ENCODE results near the gene CHAF1B.
"Not testable (repeated sequence)": the region's sequence is repeated elsewhere in the genome, so short reads cannot be mapped to it uniquely, and the experiment has no call there.

CHAF1B gene

DNA sequence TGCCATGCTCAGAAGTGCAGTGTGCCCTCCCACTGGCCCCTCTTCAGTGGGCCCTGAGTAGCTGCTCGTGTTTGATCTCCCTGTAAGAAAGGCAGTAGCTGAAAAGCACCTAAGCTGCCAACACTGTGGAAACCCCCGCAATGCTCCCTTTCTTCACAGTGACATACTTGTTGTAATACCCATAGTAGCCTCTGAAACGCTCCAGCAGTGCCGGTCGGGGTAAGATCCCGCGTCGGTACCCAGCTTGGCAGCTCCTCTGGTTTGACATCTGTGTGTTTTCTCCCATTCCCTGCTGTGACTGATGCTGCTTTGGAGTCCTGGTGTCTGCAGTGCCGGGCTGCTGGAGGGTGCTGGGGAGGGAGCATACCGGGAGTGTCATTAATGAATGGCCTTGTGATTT, 3.6 kb downstream of the CHAF1B start:
- DNase-seq: no peak

- not testable (repeated sequence) for DNase-seq
Measured at GRCh38 chr21:36391649-36392048, 6.5 kb downstream of the CHAF1B start.

- no peak for DNase-seq
Measured at GRCh38 chr21:36395353-36396111, 10.3 kb downstream of the CHAF1B start.

GRCh38 chr21:36396325-36396724, 11.1 kb downstream of the CHAF1B start:
- DNase-seq: no peak

DNA sequence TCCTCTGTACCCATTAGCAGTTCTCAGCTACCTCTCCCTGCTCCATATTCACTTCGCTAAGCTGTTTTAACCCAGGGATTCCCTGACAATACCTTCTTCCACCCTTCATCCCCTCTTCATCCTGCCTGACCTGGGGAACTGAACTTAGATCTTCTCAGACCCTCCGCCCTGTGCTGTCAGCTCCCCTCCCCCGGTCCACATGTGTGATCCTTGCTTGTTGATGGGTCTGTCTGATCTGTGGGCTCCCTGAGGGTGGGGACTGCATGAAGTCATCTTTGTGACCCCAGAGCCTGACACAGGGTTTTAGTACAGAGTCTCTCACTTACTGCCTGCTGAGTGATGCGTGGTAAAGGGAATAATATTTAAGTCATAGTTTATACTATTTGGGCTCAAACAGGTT, 11.8 kb downstream of the CHAF1B start:
- DNase-seq: no peak

- no peak for DNase-seq
Measured at GRCh38 chr21:36397606-36398005, 12.4 kb downstream of the CHAF1B start.

- DNase-seq: not testable (repeated sequence)
Measured at GRCh38 chr21:36399736-36400135, 14.5 kb downstream of the CHAF1B start.

- no peak for DNase-seq
Measured at GRCh38 chr21:36400719-36401118, 15.5 kb downstream of the CHAF1B start.

GRCh38 chr21:36402339-36402738, 17.1 kb downstream of the CHAF1B start:
- no peak for DNase-seq

- no peak for DNase-seq
Measured at GRCh38 chr21:36403713-36404112, 18.5 kb downstream of the CHAF1B start.

GRCh38 chr21:36408568-36408967, 23.4 kb downstream of the CHAF1B start:
- DNase-seq: no peak

DNA sequence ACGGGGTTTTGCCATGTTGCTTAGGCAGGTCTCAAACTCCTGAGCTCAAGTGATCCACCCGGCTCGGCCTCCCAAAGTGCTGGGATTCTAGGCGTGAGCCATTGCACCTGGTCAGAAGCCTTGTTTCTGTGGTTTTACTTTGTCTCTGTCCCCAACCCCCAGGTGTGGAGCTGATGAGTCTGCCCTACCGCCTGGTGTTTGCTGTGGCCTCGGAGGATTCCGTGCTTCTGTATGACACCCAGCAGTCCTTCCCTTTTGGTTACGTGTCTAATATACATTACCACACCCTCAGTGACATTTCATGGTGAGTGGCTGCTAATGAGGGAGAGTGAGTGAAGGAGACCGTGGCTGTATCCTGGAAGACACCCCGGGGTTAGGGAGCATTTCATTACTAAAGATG, 26.1 kb downstream of the CHAF1B start:
- no peak for DNase-seq

- DNase-seq: no peak
Measured at GRCh38 chr21:36412916-36413315, 27.7 kb downstream of the CHAF1B start.

DNA sequence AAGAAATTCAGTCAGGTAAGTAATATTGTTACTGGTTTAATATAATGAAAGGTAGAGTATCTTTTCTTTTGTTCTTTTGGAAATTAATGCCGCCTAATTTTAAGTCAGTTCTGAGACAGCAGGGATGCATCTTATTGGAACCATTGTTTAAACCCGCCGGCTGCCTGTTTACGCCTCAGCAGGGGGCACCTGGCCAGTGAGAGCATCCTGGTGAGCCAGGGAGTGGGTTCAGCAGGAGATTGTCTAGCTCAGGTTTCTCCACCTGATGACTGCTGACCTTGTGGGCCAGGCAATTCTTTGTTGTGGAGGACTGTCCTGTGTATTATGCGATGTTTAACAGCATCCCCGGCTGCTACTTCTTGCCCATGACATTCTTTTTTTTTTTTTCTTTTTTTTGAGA, 30.2 kb downstream of the CHAF1B start:
- DNase-seq: no peak

- no peak for DNase-seq
Measured at GRCh38 chr21:36419241-36419640, 34.0 kb downstream of the CHAF1B start.

DNA sequence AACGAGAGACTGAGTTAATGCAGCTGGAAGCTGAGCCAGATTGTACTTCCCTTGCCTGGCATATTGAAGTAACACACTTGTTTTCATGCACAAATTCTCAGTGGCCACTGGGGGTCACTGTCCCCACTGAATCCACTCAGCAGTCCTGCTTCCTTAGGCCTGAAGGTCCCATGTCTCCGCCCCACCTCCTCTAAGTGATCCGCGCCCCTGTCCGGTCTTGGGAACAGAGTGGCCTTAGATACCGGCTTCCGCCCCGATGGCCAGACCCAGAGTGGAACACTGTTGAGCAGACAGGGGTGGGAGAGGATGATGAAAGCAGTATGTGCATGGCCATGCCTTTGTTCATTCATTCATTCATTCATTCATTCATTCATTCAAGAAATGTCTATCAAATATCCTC, 34.8 kb downstream of the CHAF1B start:
- DNase-seq: no peak

DNA sequence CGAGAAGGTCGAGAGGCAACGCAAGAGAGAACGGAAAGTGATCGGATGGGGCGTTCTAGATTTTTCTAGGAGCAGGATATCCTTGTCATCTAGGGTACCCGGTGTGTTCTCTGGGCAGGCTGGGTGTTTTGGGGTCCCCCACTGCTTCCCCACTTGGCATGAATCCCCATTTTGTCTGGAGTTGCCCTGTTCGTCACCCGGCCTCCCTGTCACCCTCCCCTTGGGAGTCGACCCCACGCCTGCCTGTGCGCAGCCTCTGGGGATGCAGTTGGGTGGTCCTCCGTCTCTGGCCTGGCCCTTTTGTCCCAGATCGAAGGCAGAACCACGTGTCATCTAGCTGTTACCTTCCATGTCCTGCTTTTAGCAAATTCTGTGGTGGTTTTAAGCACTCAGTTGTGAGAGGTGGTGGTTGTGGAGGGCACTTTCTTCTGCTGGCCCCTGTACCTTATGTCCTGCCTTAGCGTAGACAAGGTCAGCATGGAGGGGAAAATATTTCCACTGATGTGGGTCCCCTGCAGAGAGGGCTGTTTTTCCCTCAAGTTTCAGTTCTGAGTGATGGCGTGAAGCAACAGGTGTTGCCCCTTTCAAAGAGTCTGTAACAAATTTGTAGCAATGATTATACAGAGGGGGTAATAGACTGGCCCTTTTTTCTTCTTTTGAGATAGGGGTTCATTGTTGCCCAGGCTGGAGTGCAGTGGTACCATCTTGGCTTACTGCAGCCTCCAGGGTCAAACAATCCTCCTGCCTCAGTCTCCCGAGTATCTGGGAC, 35.6 kb downstream of the CHAF1B start:
- no peak for DNase-seq

- DNase-seq: no peak
Measured at GRCh38 chr21:36422279-36423098, 37.3 kb downstream of the CHAF1B start.

DNA sequence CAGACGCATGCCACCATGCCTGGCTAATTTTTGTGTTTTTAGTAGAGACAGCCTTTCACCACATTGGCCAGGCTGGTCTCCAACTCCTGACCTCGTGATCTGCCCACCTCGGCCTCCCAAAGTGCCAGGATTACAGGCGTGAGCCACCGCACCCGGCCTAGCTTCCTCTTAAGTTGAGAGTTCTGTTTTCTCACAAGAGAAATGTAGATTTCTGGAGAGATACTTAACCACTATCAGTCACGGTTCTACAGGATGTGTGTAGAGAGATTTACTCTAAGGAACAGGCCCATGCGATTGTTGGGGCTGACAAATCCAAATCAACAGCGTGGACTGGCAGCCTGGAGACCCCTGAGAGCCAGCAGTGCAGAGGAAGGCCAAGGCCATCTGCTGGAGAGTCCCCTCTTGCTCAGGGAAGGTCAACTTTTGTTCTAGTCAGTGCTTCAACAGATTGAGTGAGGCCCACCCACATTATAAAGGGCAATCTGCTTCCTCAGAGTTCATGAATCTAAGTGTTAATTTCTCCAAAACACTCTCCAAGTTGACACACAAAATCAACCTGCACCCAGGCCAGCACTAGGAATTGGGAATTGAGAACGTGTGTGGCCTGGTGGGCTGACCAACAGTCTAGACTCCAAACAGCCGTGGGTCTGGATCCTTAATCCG, 38.7 kb downstream of the CHAF1B start:
- DNase-seq: no peak

DNA sequence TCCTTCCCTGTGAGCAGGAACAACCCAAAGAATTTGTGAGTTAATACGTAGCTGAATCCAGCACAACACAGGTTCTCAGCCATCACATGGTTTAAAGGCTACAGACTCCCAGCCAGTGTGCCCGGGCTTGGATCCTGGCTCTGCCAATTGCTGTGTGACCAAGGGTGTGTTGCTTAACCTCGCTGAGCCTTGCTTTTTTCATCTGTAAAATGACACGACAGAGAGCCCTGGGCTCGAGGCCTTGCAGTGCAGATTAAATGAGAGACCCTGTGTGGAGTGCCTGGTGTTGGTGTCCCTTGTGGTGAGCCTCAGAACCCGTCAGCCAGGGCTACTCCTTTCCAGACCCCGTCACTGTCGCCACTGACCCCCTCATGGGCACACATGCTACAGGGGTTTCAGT, 39.4 kb downstream of the CHAF1B start:
- DNase-seq: no peak

DNA sequence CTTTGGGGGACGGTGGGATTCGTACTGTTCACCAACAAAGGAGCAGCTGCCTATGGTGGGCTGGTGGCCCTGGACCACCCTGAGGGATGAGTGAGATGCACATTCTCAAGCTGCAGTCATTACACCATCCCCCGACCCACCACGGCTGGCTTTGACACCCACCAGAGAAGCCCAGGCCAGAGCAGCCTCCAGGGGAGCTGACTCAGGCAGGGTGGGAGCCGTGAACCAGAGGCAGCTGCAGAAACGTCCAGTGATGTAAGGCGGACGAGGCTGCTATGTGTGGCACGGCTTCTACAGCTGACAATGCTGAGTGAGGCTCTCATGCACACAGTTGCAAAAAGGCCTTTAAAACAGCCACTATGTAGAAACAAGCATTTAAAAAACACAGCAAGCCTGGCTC, 40.1 kb downstream of the CHAF1B start:
- no peak for DNase-seq

DNA sequence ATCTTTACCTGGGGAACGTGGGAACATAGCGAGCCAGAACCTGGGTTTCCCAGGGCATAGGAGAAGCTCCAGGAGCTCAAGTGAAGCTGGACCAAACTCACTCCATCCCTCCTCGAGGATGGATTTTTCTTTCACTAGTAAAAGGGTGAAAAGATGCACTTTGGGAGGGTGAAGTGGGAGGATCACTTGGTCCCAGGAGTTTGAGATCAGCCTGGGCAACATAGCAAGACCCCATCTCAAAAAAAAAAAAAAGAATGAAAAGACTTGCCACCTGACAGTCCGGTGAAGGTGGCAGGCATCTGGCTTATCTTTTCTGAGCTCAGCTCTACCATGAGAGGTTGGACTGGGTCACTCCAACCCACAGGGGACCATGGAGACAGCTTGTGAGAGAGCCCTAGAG, 42.3 kb downstream of the CHAF1B start:
- DNase-seq: no peak

Data from NCI-H1436 (cell line).